Muscle layer of duodenum (tissue), 2 donors: ENCODE data around the gene UBASH3A.

Source experiments
- H3K27ac ChIP-seq: one replicate; pipeline ENCODE4 v1.7.0; 2013; ENCODE audit warnings: mild to moderate bottlenecking, low read length
- H3K27me3 ChIP-seq: one replicate; pipeline ENCODE4 v1.7.0; 2013; ENCODE audit warnings: low read depth, mild to moderate bottlenecking, control low read depth, low read length
- H3K36me3 ChIP-seq, 2 donors: one replicate each; pipeline ENCODE4 v1.7.0; 2013; ENCODE audit warnings: low read length in 2 of 2, control low read depth in 1 of 2, mild to moderate bottlenecking in 1 of 2; ENCODE audit not compliant: insufficient read depth in 2 of 2, control insufficient read depth in 1 of 2
- H3K4me1 ChIP-seq, 2 donors: one replicate each; pipeline ENCODE4 v1.7.0; 2013; ENCODE audit warnings: low read length in 2 of 2, mild to moderate bottlenecking in 2 of 2, control low read depth in 1 of 2, moderate library complexity in 1 of 2; ENCODE audit not compliant: insufficient read depth in 2 of 2, control insufficient read depth in 1 of 2
- H3K4me3 ChIP-seq, 2 donors: one replicate each; pipeline ENCODE4 v1.7.0; 2013; ENCODE audit warnings: low read length in 2 of 2, low read depth in 1 of 2, mild to moderate bottlenecking in 1 of 2
- H3K9me3 ChIP-seq, 2 donors: one replicate each; pipeline ENCODE4 v1.7.0; 2013; ENCODE audit warnings: low read length in 2 of 2, control low read depth in 1 of 2, mild to moderate bottlenecking in 1 of 2; ENCODE audit not compliant: control insufficient read depth in 1 of 2
- donor health status: healthy.

UBASH3A gene

GRCh38 chr21:42475036-42475435 is 71.3 kb downstream of the UBASH3A start:
- Histone ChIP-seq H3K4me1 (no peaks in the 10 kb centered on the region), H3K27me3 (no peaks in the 10 kb centered on the region), H3K4me3 (no peak overlapping the region), H3K27ac (peak overlapping the region; percentile 59), H3K36me3 (no peaks in the 10 kb centered on the region), H3K9me3 (no peaks in the 10 kb centered on the region)

GRCh38 chr21:42475526-42476387 is 72.1 kb downstream of the UBASH3A start:
- Histone ChIP-seq H3K4me3 (no peak overlapping the region), H3K27ac (no peak overlapping the region), H3K9me3 (no peaks in the 10 kb centered on the region), H3K27me3 (no peaks in the 10 kb centered on the region), H3K4me1 (no peaks in the 10 kb centered on the region), H3K36me3 (no peaks in the 10 kb centered on the region)

GRCh38 chr21:42476388-42477331 is 73.0 kb downstream of the UBASH3A start:
- Histone ChIP-seq H3K36me3 (no peaks in the 10 kb centered on the region), H3K9me3 (no peaks in the 10 kb centered on the region), H3K27ac (no peak overlapping the region), H3K4me1 (no peaks in the 10 kb centered on the region), H3K4me3 (no peak overlapping the region), H3K27me3 (no peaks in the 10 kb centered on the region)

- H3K27ac ChIP-seq, result no peak overlapping the region
- H3K4me3 ChIP-seq, result no peak overlapping the region
- no peaks in the 10 kb centered on the region for H3K4me1 ChIP-seq
- no peaks in the 10 kb centered on the region for H3K9me3 ChIP-seq
- no peaks in the 10 kb centered on the region for H3K27me3 ChIP-seq
- no peaks in the 10 kb centered on the region for H3K36me3 ChIP-seq
These were observed 74.8 kb downstream of the UBASH3A start for GRCh38 chr21:42478504-42478903.

GRCh38 chr21:42479582-42479981 is 75.9 kb downstream of the UBASH3A start:
- no peaks in the 10 kb centered on the region for H3K4me1 ChIP-seq
- H3K27me3 ChIP-seq, result no peaks in the 10 kb centered on the region
- no peak overlapping the region for H3K27ac ChIP-seq
- H3K4me3 ChIP-seq, result no peak overlapping the region
- no peaks in the 10 kb centered on the region for H3K36me3 ChIP-seq
- no peaks in the 10 kb centered on the region for H3K9me3 ChIP-seq

GRCh38 chr21:42480736-42481135 is 77.0 kb downstream of the UBASH3A start:
- H3K27ac ChIP-seq, result no peak overlapping the region
- H3K27me3 ChIP-seq, result no peaks in the 10 kb centered on the region
- no peak overlapping the region for H3K4me3 ChIP-seq
- H3K9me3 ChIP-seq, result no peaks in the 10 kb centered on the region
- no peaks in the 10 kb centered on the region for H3K36me3 ChIP-seq
- H3K4me1 ChIP-seq, result no peaks in the 10 kb centered on the region

- Histone ChIP-seq H3K4me3 (no peak overlapping the region), H3K36me3 (no peaks in the 10 kb centered on the region), H3K9me3 (no peaks in the 10 kb centered on the region), H3K27ac (no peak overlapping the region), H3K27me3 (no peaks in the 10 kb centered on the region), H3K4me1 (no peaks in the 10 kb centered on the region)
These were observed 77.5 kb downstream of the UBASH3A start for GRCh38 chr21:42481169-42481568.

- Histone ChIP-seq H3K27ac (no peak overlapping the region), H3K9me3 (no peaks in the 10 kb centered on the region), H3K36me3 (no peaks in the 10 kb centered on the region), H3K4me1 (no peaks in the 10 kb centered on the region), H3K4me3 (no peak overlapping the region), H3K27me3 (no peaks in the 10 kb centered on the region)
These were observed 81.3 kb downstream of the UBASH3A start for GRCh38 chr21:42484966-42485365.

- Histone ChIP-seq H3K4me1 (no peaks in the 10 kb centered on the region), H3K27ac (no peak overlapping the region), H3K27me3 (no peaks in the 10 kb centered on the region), H3K36me3 (no peaks in the 10 kb centered on the region), H3K9me3 (no peaks in the 10 kb centered on the region), H3K4me3 (no peak overlapping the region)
These were observed 82.4 kb downstream of the UBASH3A start for GRCh38 chr21:42486072-42486471.

GRCh38 chr21:42486531-42486930 is 82.8 kb downstream of the UBASH3A start:
- H3K36me3 ChIP-seq, result no peaks in the 10 kb centered on the region

GRCh38 chr21:42489006-42489563 is 85.4 kb downstream of the UBASH3A start:
- Histone ChIP-seq H3K27me3 (no peaks in the 10 kb centered on the region), H3K9me3 (no peaks in the 10 kb centered on the region), H3K27ac (no peak overlapping the region), H3K4me3 (no peak overlapping the region), H3K4me1 (no peaks in the 10 kb centered on the region), H3K36me3 (no peaks in the 10 kb centered on the region)

More at GRCh38 chr21:42486531-42486930, 82.8 kb downstream of the UBASH3A start:
- no peaks in the 10 kb centered on the region for H3K4me1 ChIP-seq
- no peak overlapping the region for H3K27ac ChIP-seq
- H3K9me3 ChIP-seq, result no peaks in the 10 kb centered on the region
- H3K27me3 ChIP-seq, result no peaks in the 10 kb centered on the region
- no peak overlapping the region for H3K4me3 ChIP-seq
